ENCODE data around the gene GREB1.

DNA sequence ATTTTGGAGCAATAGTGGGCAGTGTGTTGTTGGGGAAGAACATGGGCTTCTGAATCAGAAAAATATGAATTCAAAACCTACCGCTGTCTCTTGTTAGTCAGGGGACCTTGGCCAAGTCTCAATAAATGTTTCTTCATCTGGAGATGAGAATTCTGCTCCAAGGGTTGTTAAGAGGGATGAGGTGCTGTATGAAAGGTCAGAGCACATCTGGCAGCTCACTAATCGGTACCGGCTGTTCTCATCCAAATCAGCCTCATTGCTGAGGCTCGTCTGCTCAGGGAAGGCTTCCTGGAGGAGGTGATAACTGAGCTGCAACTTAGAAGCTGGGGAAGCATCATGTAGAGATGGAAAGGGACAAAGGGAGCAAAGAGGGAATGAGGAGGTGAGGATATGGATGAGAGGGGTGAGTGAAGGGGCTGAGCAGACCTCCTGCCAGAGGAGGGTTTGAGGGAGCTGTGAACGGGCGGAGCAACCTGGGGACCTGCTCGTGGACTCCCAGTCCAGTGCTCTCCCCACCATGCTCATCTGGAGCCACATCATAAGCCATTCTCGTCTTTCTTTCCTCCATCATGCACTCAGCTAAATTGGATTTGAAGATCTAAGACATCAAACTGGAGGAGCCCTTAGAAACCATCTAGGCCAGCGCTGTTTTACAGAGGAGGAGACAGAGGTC, 47.4 kb downstream of the GREB1 start:
- TF ChIP-seq, protein P1, sequence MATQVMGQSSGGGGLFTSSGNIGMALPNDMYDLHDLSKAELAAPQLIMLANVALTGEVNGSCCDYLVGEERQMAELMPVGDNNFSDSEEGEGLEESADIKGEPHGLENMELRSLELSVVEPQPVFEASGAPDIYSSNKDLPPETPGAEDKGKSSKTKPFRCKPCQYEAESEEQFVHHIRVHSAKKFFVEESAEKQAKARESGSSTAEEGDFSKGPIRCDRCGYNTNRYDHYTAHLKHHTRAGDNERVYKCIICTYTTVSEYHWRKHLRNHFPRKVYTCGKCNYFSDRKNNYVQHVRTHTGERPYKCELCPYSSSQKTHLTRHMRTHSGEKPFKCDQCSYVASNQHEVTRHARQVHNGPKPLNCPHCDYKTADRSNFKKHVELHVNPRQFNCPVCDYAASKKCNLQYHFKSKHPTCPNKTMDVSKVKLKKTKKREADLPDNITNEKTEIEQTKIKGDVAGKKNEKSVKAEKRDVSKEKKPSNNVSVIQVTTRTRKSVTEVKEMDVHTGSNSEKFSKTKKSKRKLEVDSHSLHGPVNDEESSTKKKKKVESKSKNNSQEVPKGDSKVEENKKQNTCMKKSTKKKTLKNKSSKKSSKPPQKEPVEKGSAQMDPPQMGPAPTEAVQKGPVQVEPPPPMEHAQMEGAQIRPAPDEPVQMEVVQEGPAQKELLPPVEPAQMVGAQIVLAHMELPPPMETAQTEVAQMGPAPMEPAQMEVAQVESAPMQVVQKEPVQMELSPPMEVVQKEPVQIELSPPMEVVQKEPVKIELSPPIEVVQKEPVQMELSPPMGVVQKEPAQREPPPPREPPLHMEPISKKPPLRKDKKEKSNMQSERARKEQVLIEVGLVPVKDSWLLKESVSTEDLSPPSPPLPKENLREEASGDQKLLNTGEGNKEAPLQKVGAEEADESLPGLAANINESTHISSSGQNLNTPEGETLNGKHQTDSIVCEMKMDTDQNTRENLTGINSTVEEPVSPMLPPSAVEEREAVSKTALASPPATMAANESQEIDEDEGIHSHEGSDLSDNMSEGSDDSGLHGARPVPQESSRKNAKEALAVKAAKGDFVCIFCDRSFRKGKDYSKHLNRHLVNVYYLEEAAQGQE (IDR thresholded peaks at IDR 0.05; ENCODE audit: low read depth) = no peak
- TF ChIP-seq TAF1 (IDR thresholded peaks at IDR 0.05; ENCODE audit: low read depth) = no peak
- no peak for TF ChIP-seq TCF12 (IDR thresholded peaks at IDR 0.05; ENCODE audit: low read depth)
- TF ChIP-seq NFIC (IDR thresholded peaks at IDR 0.05) = no peak
- no peak for TF ChIP-seq EP300 (IDR thresholded peaks at IDR 0.05; ENCODE audit: borderline replicate concordance)
- TF ChIP-seq, protein P2, sequence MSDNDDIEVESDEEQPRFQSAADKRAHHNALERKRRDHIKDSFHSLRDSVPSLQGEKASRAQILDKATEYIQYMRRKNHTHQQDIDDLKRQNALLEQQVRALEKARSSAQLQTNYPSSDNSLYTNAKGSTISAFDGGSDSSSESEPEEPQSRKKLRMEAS (IDR thresholded peaks at IDR 0.05) = no peak
- TF ChIP-seq, protein P3, sequence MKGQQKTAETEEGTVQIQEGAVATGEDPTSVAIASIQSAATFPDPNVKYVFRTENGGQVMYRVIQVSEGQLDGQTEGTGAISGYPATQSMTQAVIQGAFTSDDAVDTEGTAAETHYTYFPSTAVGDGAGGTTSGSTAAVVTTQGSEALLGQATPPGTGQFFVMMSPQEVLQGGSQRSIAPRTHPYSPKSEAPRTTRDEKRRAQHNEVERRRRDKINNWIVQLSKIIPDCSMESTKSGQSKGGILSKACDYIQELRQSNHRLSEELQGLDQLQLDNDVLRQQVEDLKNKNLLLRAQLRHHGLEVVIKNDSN (IDR thresholded peaks at IDR 0.05) = no peak
- no peak for TF ChIP-seq RAD21 (IDR thresholded peaks at IDR 0.05; ENCODE audit: low read depth)
- no peak for TF ChIP-seq YY1 (IDR thresholded peaks at IDR 0.05; ENCODE audit: low read depth)
- no peak for TF ChIP-seq ZBTB7A (IDR thresholded peaks at IDR 0.05; ENCODE audit: low read depth)
- no peak for TF ChIP-seq EGR1 (IDR thresholded peaks at IDR 0.05)
- no peak for TF ChIP-seq TEAD4 (IDR thresholded peaks at IDR 0.05)
